Suppressor macrophage (primary cell): ENCODE results near the gene GZF1.

Experiments
- DNase-seq, 4 experiments: peaks; one replicate each; pipeline ENCODE4 v3.0.0-alpha.2; 2020 to 2022

The GZF1 gene

DNA sequence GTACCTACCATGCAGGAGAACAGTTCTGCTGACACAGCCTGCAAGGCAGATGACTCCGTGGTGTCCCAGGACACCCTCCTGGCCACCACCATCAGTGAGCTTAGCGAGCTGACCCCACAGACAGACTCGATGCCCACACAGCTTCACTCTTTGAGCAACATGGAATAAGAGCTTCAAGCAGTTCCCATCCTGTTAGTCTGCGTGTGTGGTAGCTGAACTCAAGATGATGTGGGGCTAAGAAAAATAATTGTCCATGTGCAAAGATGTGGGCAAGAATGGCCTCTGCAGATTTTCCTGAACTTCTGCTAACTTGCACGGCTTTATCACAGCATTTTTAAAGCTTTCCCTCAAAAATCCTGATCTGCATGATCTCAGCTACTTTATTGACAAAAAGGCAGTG lies 8.3 kb downstream of the GZF1 start:
- no peak for DNase-seq

DNA sequence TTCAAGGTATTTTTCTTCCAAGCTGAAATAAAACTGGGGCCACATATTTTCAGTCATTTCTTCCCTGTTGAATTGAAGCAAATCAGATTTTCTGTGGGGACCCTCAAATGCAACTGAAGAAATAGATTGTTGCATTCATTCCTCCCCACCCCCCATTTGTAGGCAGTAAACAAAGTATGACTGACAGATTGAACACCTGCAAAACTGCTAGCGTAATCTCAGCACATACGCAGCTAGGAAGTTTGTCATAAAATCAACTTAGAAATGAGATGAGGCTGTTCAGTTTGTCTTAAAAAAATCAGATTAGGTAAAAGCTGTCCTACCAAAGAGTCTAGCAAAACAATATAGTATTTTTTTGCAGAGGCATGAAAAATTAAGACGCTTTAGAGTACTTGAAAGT lies 8.9 kb downstream of the GZF1 start:
- no peak for DNase-seq

DNA sequence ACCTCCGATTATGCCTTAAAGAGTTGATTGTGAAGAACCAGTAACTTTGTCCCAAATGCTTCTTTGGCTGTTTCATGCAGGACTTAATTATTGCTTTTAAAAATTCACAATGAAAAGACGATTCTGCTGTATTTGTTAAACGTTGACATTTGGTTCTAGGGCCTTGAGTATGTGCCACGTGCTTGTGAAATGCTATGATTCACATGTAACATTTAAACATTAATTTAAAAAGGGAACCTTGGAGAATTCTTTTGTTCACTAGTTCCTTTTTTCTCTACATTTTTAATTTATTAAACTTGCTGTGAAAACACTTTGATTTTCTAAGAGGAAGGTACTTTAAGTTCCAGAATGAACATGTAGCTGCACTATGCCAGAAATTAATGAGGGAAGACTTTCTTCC lies 9.5 kb downstream of the GZF1 start:
- DNase-seq, result peak; percentile 32 to 80 (median 57)

DNA sequence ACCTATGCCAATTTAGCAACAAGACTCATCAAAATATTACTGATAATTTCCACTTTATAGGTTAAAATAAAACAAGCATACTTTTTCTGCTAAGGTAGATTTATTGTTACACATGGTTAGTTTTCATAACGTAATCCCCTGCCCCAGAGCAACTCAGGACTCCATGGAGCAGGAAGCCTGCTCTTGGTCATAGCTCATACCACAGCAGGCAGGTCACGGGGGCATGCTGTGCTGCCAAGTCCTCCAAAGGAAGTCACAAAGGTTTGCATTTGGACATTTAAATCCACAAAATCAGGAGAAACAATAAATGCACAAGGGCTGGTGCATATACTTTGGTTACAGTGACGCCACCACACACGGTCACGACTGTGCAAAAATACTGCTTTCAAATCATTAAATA lies 12.5 kb downstream of the GZF1 start:
- DNase-seq, result no peak

DNA sequence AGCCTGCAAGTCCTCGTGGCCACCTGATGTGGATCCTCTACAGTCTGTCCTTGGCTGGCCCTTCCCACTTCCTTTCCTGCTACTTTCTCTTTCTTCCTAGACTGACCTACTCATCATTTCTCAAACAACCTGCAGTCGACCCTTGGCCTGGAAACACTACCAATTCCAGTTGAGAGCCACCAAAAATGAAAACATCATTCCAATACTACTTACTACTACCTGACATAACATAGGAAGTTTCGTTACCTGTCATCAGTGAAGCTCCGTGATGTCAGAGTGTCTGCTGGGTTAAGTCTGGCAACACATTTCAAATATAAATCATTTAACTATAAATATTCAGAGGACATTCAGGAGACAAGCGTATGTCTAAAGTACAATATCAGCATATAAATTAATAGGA lies 13.8 kb downstream of the GZF1 start:
- DNase-seq, result no peak

DNA sequence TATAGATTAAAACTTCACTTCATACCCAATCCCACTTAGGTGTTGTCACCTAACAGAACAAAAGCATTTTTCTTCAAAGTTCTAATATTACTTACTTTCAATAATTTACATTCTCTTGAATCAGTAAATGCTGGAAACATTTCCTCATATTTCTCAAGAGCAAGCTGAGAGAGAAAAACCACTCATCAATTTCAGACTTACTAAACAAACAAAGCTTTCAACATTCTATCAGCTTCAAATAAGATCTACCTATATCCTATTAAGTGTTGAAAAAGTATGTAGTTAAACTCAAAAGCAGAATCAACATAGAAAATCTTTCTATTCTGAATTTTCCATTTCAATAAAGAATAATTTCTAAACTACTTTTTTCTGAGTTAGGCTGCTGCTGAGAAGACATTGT lies 17.8 kb downstream of the GZF1 start:
- DNase-seq, result no peak

DNA sequence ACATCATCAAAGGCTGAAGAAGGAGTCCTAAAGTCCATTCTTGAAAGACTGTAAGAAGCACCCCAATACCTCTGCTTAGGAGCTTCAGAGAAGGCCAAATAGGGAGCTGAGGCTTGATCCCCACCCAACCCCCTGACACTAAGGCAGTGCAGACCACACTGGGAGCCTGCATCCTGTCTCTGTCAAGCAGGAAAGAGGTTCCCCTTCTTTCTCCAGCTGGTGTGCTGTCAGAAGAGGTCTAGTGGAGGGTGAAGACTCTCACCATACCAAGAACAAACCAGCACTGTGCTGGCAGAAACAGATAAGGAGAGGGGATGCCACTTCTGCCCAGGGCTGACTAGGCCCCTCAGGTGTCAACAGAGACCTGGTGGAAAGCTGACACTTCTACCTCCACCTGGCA lies 19.9 kb downstream of the GZF1 start:
- no peak for DNase-seq

DNA sequence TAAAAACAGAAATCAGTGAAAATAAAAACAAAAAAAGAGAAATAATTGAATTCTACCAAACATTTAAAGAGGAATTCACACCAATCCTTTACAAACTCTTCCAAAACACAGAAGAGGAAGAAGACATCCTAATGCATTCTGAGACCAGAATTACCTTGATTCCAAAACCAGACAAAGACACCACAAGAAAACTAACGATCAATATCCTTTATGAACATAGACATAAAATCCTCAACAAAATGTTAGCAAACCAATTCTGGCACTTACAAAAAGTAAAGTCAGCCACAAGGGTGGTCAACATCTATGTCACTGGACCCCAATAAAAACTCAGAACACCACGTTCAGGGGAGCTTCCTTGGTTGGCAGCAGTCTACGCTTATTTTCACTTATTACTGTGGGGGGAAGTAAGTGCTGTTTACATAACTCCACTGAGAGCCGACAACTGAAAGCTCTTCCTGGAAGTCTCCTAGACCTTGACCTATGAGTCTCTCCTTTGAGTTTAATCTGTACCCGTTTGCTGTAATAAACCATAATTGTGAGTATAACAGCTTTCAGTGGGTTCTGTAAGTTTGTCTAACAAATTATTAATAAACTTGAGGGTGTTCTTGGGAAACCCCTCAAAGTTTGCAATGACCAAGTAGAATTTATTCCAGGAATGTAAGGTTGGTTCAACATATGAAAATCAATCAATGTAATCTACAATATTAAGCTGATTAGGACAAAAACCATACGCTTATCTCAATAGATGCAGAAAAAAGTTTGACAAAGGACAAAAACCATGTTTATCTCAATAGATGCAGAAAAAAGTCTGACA lies 24.5 kb downstream of the GZF1 start:
- DNase-seq, result no peak

DNA sequence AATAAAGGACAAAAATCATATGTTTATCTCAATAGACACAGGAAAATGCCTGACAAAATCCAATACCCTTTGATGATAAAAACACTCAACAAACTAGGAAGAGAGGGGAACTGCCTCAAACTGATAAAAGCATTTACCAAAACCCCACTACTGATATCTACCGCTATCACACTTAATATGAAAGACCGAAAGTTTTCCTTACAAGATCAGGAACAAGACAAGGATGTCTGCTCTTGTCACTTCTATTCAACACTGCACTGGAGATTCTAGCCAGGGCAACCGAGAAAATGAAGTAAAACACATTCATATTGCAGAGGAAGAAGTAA lies 25.1 kb downstream of the GZF1 start:
- no peak for DNase-seq

DNA sequence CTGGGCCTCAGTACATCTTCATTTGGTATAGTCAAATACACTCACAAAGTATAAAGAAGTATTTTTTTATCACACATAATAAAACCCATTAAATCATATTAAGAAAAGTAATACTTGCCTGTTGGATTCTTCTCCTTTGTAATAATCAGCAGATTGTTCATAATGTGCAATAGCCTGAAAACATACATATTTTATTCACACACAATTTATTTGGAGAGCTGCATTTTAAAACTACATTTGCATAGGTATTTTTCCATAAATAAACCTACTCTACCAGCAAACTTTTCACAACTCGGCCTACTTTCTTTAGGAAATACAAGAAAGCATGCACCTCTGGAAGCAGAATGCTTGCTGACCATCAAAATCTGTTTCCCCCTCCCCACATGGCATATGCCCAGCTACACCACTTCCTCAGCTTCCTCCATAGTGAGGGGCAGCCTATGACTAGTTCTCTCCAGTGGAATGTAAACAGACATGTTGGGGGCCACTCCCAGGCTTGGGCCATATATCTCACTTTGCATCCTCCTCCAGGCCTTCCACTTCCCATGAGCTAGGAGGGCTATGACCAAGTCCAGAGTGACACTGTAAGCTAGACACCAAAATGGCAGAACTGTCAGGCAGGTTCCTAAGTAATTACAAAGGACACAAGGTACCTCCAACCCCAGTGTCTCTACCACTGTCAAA lies 28.3 kb downstream of the GZF1 start:
- no peak for DNase-seq

DNA sequence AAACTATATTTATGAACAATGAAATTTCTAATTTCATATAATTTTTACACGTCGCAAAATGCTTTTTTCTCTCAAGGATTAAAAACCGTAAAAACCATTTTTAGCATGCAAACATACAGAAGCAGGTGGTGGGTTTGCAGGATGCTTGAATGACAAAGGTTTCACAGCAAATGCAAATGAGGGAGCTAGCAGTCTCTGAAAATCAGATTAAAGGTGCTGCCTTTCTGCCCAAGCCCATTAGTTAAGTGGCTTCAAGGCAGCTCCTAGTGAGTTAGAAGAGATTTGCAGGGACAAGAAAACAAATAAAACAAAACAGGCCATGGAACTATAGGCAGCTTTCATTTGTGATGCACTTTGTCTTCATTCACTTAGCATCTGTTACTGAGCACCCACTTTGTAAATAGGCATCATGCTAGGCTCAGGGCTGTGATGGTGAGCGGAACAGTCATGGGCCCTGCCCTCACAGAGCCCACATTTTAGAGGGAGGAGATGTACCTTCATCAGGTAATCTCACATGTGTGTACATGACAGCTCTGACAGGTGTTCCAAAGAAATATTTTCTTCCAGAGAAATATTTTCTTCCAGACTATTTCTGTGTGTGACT lies 29.8 kb downstream of the GZF1 start:
- no peak for DNase-seq

DNA sequence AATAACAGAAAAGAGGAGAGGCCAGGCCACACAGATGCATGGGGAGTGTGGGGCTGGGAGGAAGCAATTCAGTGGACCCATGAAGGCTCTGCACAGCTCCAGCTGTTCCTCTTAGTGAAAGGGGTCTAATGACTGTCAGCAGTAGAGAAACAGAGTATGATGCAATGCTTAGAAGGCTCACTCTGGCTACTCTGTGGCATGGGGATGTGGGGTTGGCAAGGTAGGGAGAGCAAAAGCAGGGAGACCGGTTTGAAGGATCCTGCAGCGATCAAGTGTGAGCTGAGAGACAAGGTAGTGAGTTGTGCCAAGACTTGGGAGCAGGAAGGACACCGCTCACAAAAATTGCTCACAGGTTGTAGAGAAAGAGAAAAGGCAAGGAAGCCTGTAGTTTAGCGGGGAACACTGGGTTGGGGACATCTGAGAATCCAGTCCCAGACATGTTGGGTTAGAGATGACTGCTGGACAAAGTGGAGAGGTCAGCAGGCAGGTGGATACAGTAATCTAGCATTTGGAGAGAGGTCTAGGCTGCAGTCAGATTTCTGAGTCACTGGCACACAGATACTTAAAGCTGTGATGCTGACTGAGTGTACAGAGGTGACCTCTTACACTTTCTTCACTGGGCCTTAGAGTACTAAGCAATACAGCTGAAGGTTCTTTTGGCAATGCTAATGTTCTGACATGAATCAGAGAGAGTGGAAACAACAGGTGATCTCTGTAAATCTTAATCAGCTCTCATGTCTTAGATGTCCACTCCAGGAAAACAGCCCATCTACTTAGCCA lies 32.2 kb downstream of the GZF1 start:
- DNase-seq, result no peak

DNA sequence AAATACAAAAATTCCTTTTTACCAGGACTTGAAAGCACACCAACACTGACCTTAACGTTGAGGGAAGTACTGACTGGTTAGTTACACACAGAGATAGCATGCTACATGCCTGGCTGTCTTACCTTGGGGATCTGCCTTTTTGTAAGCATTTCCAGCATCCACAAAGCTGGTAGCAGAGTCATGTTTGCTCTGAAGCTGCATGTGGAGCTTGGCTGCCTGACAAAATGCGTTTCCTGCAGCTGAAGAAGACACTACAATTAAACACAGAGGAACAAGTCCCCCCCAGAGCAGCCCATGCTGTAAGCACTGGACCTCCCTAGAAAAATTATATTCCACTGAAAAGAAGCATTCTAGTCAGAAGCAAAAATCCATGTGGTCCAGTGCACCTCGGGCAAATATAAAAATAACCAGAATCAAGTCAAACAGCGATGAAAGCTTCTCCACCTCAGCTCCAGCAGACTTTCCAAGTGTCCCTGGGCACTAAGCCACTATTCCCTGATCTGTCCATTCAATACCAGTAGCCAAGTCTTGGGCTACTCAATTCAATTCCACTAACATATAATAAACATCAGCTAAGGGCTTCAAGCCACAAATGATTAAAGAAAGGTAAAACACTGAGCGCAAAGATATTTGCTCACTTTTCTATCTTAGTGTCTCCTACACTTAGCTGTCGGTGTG lies 35.1 kb downstream of the GZF1 start:
- DNase-seq, result no peak

DNA sequence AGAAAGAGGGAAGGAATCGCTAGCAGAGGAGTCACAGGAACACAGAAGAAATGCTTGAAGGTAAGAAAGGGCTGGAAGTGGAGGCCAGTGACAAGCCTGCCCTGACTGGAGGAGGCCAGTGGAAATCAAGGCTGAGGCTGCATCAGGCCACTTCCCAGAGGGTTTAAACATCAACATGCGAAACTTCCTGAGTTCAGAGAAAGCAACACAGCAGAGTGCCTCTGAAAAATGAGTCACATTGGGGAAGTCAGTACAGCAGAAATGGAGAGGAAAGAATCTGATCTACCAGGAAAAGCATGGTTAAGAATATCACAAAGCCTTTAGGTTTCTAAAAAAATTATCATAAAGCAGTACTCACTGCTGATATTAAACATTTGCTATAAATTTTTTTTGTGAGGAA lies 36.0 kb downstream of the GZF1 start:
- DNase-seq, result peak; percentile 57 to 81 (median 77)

DNA sequence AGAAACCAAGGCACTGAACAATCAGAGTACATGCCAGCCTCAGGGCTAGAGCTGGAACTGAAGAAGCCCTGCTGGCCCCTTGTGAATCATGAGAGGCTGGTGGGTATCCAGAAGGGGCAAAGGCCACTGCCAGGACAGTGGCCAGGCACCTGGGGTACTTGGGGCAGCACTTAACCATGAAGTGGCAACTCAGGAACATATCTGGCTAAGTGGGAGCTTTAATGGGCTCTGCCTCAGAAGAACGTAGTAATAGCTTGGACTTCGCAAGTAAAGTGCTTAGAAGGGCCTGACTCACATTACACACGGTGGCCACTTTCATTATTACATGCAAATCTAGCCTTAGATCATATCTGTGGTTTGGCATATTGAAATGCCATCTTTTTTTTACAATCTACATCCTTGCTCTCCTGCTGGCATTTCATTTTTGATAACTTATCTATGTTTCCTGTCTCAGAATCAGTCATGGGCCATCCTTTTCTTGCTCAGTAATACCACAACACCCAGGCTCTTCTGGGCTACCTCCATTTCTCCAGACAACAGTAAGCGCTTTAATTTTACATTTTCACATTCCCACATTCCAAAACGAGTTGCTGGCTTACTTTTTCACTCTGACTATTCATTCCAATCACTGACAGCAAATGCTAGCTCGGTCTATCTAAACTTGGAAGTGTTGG lies 37.7 kb downstream of the GZF1 start:
- no peak for DNase-seq

DNA sequence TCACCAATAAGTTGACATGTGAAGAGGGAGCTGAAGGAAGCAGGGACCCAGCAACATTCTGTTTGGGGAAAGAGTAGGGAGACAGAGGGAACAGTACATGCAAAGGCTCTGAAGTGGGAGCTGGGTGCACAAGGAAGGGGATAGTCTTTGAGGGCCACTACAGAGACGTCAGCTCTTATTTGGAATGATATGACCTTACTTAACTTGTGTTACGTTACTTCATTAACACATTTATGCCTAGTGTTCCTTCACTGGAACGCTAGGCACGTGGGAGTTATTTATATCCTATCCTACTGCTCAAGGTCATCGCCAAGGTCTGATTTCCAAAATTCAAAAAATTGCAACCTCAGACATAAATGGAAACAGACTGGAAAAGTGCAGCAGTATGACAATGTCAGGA lies 39.1 kb downstream of the GZF1 start:
- DNase-seq, result no peak

DNA sequence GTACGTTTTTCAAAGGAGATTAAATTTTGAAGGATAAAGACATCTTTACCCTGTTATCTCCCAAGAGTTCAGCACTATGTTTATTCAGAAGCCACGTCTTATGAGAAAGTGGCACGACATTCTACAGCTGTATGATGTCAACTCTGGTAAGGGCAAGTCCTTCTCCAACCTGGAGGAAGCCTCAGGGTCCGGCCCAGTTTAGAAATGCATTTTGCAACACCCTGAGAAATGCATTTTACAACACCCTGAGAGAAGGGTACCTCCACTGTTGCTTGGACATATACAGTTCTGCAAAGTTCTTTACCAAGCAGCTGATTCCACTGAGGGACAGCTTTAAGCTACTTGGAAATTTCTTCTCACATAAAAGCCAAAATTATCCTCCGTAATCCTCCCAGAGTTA lies 41.8 kb downstream of the GZF1 start:
- peak in 2 of 4 experiments; percentile 14 to 24 for DNase-seq

DNA sequence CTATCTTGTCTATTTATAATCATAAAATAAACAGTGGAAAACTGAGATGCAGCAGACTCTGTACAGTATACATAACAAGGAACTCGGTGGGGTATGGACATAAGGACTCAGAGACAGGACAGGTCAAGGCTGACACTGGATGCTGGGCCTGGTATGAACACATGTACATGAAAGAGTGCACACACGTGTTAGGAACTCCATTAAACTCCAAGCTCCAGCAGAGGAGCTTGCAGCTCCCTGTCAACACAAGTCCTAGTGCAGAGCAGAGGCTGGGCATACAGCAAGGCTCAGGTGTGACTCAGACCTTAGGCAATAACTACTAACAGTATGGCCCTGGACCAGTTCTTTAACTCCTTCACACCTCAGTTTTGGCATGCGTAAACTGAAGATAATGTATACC lies 42.2 kb downstream of the GZF1 start:
- DNase-seq, result no peak

DNA sequence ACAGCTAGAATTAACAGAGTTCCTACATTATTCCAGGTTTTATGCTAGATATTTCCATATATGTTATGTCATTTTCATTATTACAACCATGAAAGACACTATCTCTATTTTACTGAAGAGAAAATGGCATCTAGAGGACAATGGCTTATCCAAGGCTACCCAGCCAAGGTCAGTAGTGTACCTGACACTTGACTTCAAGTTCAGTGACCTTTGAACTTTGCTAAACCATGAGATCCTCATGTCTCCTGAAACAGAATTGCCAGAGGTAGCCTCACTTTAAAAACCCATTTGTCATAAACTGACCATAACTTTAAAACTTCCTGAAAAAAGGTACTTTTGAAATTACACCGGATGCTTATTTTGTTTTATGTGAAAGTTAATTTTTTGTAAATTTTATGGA lies 44.9 kb downstream of the GZF1 start:
- no peak for DNase-seq

DNA sequence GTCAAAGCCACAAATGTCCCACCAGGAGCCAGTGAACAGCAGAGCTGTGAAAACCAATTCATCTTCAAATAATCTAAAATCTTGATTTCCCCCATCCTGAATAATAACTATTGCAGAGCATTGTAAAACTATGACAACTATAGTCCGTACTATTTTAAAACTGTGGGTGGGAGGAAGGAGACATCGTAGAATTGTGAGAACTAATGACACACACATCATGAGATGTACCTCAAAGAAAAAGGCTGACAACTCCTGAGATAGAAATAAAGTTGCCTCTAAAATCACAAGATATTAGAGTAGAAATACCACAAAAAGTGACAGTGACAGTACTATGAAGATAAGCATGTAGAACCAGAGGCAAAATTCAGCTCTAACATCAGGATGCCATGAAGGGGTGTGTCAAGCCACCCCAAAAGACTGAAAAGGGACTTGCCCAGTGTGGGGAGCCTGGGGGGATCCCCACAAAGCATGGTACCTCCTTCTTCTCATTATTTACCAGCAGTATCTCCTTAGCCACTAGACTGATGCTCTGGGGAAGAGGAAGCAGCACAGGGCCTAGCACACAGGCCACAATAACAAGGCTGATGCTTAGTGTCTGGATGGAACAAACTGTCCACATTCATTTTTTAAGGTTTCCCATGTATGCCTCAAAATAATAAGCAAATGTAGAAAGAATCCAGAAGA lies 45.9 kb downstream of the GZF1 start:
- peak; percentile 16 to 74 (median 52) for DNase-seq

DNA sequence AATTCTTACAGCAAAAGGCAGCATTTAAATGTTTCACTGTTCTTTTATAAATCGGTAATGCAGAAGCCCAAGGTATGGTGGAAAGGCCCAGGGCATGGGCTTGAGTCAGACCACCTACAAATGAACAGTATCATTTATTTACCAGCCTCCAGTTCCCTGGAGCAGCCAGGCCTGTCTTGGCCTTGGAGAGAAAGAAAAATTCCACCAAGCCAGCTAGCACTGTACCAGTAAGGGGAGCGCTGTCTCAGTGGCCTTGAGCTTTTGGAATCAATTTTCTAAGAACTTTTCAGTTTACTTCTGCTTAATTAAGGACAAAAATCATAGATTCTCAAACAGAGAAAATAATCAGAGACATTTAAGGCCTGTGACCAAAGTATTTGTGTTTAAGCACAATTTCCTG lies 47.0 kb downstream of the GZF1 start:
- no peak for DNase-seq

DNA sequence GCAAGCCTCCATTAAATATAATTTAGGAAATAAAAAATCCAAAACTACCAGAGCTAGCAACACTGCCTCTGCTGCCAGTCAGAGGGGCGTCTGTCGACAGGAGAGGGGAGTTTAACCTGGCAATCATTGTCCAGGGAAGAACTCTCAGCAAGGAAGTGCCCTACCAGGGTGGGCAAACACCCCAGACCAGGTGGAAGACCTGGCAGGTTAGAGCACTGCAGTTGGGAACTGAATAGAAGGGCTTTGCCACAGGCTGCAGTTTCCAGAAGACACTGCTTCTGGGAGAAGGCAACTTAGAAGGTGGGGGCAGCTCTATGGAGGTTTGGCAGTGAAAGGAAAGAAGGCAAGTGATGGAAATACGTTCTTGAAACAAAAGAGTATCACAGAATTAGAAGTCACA lies 47.8 kb downstream of the GZF1 start:
- no peak for DNase-seq
